Activated CD4-positive, alpha-beta T cell treated with anti-CD3 and anti-CD28 coated beads for 4 hours (primary cell): ENCODE measurements around the gene STK35.

Experiments
- DNase-seq, 2 donors: peaks; one replicate each; pipeline ENCODE4 v3.0.0-alpha.2; 2020

Gene STK35

GRCh38 chr20:2137552-2138201 lies 36.0 kb downstream of the STK35 start:
- DNase-seq = no peak

DNA sequence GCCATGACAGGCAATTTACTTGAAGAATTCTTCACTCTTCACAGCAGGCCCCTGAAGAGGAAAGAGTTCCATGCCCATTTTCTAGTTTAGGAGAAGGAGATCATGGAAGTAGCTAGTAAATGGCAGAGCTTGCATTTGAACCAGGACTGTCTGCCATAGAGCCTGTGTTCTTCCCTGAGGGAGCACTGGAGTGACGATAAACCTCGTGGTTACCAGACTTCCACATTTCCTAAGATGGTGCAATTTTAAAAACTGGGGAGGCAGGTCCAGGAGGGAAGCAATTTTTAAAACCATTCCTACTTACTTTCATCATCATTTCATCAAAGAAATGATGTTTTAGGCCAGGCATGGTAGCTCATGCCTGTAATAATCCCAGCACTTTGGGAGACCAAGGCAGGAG lies 36.8 kb downstream of the STK35 start:
- DNase-seq = no peak

DNA sequence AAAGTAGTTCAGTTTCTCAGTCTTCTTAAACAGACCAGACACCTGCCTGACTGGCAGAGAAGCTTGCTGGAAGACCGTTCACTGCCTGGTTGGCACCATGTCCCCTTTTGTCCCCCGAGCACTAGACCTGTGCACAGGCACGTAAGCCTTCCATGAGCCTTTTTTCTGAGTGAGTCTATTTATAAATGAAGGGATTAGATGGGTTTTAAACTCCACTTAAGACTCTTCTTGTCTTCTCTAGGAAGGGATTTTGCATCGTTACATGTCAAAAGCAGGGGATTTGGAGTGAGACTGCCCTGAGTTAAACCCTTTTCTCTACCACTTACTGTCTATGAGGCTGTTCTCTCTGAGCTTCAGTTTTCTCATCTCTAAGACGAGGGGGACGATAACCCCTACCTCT lies 37.6 kb downstream of the STK35 start:
- DNase-seq = no peak

GRCh38 chr20:2139736-2140135 lies 38.1 kb downstream of the STK35 start:
- no peak for DNase-seq

GRCh38 chr20:2140561-2140960 lies 38.9 kb downstream of the STK35 start:
- DNase-seq = no peak

GRCh38 chr20:2141600-2142575 lies 40.3 kb downstream of the STK35 start:
- DNase-seq = no peak

DNA sequence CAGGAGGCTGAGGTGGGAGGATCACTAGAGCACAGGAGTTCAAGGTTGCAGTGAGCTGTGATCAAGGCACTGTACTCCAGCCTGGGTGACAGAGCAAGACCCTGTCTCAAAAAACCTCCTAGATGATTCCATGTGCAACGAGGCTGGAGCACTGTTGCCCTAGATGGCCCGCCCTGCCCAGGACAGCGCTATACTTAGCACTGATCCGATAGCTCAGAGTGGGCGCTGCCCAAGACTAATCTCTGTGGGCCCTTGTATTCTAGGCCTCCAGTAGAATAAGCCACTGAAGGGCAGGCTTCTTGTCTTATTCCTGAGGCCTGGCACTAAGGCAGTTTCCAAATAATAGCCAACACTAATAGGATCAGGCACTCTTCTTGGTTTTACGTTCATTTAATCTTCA lies 41.0 kb downstream of the STK35 start:
- no peak for DNase-seq

- no peak for DNase-seq
Observed at GRCh38 chr20:2143594-2143993, 42.0 kb downstream of the STK35 start.

- DNase-seq = no peak
Observed at GRCh38 chr20:2144850-2145249, 43.2 kb downstream of the STK35 start.

DNA sequence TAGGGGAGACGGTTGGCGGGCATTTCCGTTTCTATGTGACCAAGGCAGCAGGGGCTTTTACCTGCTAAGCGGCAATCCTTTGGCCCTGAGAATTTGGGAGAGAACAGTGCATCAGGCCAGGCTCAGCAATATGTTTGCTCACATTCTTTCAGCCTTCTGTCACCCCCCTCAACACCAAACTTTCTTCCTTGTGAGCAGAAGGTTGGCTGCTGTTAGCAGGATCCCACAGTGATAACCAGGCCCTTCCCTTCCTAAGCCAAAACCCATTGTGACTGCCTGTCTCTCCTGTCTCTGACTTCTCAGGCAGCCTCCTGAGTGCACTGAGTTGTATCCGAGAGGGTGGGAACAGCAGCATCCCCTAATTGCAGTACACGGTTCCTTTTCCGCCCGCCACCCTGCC lies 43.7 kb downstream of the STK35 start:
- DNase-seq = no peak

- no peak for DNase-seq
Observed at GRCh38 chr20:2146080-2146867, 44.6 kb downstream of the STK35 start.

GRCh38 chr20:2149507-2149906 lies 47.9 kb downstream of the STK35 start:
- no peak for DNase-seq

- DNase-seq = no peak
Observed at GRCh38 chr20:2150660-2151059, 49.0 kb downstream of the STK35 start.

DNA sequence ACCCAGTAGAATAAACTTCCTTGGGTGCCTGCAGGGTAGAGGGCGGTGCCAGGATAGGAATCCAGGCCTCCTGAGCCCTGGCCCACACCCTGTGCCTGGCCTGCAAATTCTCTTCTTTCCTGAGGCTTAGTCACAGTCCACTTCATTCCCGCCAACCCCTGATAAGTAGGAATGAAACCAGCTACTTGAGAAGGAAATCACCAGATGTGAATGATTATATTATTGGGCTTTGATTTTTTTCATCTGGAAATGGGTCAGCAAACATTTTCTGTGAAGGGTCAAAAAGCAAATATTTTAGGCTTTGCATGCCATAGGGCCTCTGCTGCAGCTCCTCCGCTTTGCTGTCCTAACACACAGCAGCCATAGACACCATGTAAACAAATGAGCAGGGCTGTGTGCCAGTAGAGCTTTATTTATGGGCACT lies 50.2 kb downstream of the STK35 start:
- no peak for DNase-seq

DNA sequence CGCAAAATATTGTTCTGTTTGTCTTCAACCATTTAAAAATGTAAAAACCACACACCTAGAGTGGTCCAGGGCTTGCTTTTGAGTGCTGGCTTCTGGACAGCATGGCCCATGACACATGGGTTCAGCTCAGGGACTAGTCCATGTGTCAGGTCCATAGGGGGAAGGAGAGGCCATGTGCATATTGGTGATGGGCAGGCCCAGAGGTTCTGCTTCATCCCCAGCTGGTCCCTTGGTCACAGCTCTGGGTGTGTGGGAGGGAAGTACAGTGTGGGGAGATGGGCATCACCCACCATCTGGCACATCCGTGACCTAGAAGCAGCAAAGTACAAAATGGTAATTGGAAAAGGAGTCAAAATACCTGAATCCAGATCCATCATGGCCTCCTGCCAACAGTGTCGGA lies 50.7 kb downstream of the STK35 start:
- DNase-seq = no peak

DNA sequence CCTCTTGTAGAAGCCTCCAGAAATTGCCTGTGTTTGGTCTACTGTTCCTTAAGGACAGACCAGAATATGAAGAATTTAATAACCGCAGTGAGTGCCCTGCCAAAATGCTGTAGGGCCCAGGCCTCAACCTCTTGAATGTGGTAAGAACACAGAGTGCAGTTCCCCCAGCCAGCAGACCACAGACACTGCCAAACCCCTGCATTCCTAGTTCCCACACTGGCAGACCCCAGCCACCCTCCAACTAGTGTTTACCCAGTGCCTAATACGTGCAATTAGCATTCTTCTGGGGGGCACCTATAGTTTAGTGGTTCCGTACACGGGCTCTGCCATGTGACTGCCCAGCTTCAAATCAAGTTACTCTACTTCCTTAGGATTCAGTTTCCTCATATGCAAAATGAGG lies 51.7 kb downstream of the STK35 start:
- no peak for DNase-seq

GRCh38 chr20:2156224-2156623 lies 54.6 kb downstream of the STK35 start:
- no peak for DNase-seq

DNA sequence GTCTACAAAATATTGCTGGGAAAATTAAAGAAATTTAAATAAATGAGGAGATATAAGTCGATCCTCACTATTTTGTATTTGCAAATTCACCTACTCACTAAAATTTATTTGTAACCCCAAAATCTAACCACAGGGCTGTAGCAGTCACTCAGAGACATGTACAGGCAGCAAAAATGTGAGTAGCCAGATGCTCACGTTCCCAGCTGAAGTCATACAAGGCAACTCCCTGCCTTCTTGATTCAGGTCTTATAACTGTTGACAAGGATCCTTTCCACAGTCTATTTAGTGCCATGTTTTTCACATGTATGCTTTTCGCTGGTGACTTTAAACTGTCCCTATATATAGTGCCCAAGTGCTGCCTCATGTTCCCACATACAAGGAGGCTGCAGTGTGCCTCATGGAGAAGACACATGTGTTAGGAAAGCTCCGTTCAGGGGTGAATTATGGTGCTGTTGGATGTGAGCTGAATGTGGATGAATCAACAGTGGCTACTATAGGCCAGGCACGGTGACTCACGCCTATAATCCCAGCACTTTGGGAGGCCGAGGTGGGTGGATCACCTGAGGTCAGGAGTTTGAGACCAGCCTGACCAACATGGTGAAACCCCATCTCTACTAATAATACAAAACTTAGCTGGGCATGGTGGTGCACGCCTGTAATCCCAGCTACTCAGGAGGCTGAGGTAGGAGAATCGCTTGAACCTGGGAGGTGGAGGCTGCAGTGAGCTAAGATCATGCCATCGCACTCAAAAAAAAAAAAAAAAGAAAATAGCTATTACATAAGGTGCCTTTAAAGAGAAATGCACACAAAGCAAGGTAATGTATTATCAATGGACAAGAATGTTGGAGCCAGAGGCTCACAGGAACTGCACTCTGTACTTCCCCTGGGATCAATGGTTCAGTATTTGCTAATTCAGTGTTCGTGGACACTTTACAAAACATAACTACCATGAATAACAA lies 55.3 kb downstream of the STK35 start:
- no peak for DNase-seq

- DNase-seq = no peak
Observed at GRCh38 chr20:2162125-2162822, 60.6 kb downstream of the STK35 start.

GRCh38 chr20:2162823-2163166 lies 61.2 kb downstream of the STK35 start:
- DNase-seq = no peak

DNA sequence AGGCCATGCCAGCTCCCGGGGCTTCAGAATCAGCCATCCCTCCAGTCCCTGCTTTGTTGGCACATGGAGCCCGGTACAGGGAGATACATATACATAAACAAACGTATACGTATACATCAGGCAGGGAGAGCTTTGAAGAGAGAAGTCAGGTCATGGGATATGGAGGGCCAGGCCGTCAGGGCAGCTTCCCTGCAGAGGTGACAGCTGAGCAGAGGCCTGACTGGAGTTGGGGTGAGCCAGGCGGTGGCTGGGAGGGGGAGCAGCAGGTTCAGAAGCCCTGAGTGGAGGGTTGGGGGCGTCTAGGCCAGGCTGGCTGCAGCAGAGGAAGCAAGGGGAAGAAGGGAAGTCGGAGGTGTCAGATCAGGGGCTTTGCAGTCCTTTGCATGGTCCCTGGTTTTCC lies 61.7 kb downstream of the STK35 start:
- DNase-seq = no peak

DNA sequence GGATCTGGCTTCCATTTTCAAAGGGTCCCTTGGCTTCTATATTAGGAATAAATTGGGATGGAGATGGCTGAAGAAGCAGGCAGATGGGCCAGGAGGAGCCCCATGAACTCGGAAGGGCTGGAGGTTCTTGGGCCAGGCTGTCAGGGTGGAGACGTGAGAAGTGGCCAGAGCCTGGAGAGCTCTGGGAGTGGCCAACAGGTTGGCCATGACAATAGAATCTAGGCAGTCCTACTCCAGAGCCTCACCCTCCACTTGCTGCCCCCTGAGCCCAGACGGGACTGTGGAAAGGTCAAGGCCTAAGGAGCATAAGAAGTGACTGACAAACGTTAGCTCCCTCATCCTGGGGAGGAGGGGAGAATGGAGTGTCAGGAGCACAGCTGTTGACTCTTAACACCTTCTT lies 62.1 kb downstream of the STK35 start:
- DNase-seq = no peak
